Measurements from ENCODE around the gene C18orf54. TPM values are rescaled to one million over a fixed set of nuclear protein-coding genes. Genes with fewer than 3 reads are reported as not detected.

C18orf54 gene
- total RNA-seq, 1 donor from 2014 or later = 40.1 TPM

DNA sequence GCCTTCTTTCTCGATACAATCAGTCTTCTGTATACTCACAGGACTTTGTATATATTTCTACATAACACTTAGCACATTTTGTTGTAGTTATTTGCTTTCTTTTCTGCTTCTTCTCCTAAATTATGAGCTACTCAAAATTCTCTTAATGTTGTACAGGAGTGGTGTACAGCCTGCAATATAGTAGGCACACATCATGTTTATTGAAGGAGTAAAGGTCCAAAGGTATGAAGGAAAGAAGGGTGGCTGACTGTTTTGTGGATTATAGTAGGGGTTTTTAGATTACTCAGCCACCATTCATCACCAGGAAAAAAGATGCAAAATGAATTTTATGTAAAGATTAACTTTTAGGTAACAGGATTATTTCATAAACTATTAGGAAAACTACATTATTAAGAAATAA, 54.1 kb downstream of the C18orf54 start:
- Mint-ChIP-seq H3K27ac (no peak overlapping the region), H3K4me3 (no peak overlapping the region), H3K4me1 (peaks cover 7% of the 10 kb centered on the region), H3K27me3 (ENCODE audit: insufficient read depth, low read depth) (no peaks in the 10 kb centered on the region), H3K36me3 (no peaks in the 10 kb centered on the region), H3K9me3 (no peaks in the 10 kb centered on the region)
- Histone ChIP-seq H3K27me3 (no peaks in the 10 kb centered on the region), H3K27ac (no peak overlapping the region), H3K36me3 (no peaks in the 10 kb centered on the region), H3K4me3 (no peak overlapping the region), H3K4me2 (no peak overlapping the region), H3K4me1 (no peaks in the 10 kb centered on the region), H4K20me1 (ENCODE audit: low read depth) (no peaks in the 10 kb centered on the region), H3K79me2 (ENCODE audit: low read depth) (no peaks in the 10 kb centered on the region), H3F3A (ENCODE audit: low read depth) (no peaks in the 10 kb centered on the region), H3K9me3 (ENCODE audit: low read depth) (no peaks in the 10 kb centered on the region), H2AFZ (replicated peaks) (no peak overlapping the region), H3K9ac (no peak overlapping the region)
- no peak for DNase-seq (ENCODE audit: low spot score)
- TF ChIP-seq EZH2phosphoT487 (IDR thresholded peaks at IDR 0.05) = no peak
- TF ChIP-seq EZH2 (IDR thresholded peaks at IDR 0.05) = no peak
- TF ChIP-seq, protein P1, sequence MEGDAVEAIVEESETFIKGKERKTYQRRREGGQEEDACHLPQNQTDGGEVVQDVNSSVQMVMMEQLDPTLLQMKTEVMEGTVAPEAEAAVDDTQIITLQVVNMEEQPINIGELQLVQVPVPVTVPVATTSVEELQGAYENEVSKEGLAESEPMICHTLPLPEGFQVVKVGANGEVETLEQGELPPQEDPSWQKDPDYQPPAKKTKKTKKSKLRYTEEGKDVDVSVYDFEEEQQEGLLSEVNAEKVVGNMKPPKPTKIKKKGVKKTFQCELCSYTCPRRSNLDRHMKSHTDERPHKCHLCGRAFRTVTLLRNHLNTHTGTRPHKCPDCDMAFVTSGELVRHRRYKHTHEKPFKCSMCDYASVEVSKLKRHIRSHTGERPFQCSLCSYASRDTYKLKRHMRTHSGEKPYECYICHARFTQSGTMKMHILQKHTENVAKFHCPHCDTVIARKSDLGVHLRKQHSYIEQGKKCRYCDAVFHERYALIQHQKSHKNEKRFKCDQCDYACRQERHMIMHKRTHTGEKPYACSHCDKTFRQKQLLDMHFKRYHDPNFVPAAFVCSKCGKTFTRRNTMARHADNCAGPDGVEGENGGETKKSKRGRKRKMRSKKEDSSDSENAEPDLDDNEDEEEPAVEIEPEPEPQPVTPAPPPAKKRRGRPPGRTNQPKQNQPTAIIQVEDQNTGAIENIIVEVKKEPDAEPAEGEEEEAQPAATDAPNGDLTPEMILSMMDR (IDR thresholded peaks at IDR 0.05) = no peak

DNA sequence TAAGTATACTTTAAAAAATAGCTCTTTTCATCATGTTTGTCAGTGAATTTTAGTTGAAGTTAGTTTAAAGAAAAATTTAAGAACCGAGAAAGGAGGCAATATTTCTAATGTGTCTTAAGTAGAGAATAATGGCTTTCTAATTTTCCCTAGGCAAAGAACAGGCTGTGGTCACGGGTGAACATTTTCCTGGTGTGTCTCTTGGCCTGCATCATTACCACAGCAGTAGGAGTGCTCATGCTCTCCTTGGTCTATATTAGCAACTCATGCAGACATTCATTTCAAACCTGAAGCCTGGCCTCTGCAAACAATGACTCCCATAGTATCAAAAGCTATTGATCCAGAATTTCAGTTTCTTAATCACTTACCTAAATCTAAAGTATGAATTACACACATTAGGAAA, 57.4 kb downstream of the C18orf54 start:
- H3K36me3 ChIP-seq = no peaks in the 10 kb centered on the region
- no peaks in the 10 kb centered on the region for H3F3A ChIP-seq (ENCODE audit: low read depth)
- Mint-ChIP-seq H3K27me3 (ENCODE audit: insufficient read depth, low read depth) (no peaks in the 10 kb centered on the region), H3K9me3 (no peaks in the 10 kb centered on the region), H3K36me3 (no peaks in the 10 kb centered on the region), H3K4me3 (no peak overlapping the region), H3K27ac (no peak overlapping the region), H3K4me1 (peaks cover 8% of the 10 kb centered on the region)
- H4K20me1 ChIP-seq (ENCODE audit: low read depth) = no peaks in the 10 kb centered on the region
- H3K4me2 ChIP-seq = no peak overlapping the region
- H3K9ac ChIP-seq = no peak overlapping the region
- no peak overlapping the region for H2AFZ ChIP-seq (replicated peaks)
- no peak overlapping the region for H3K4me3 ChIP-seq
- H3K79me2 ChIP-seq (ENCODE audit: low read depth) = no peaks in the 10 kb centered on the region
- no peak for DNase-seq (ENCODE audit: low spot score)
- no peaks in the 10 kb centered on the region for H3K27me3 ChIP-seq
- no peak overlapping the region for H3K27ac ChIP-seq
- no peaks in the 10 kb centered on the region for H3K9me3 ChIP-seq (ENCODE audit: low read depth)
- no peaks in the 10 kb centered on the region for H3K4me1 ChIP-seq
- TF ChIP-seq EZH2phosphoT487 (IDR thresholded peaks at IDR 0.05) (no peak), EZH2 (IDR thresholded peaks at IDR 0.05) (no peak)
- TF ChIP-seq, protein P1 (IDR thresholded peaks at IDR 0.05) = no peak

DNA sequence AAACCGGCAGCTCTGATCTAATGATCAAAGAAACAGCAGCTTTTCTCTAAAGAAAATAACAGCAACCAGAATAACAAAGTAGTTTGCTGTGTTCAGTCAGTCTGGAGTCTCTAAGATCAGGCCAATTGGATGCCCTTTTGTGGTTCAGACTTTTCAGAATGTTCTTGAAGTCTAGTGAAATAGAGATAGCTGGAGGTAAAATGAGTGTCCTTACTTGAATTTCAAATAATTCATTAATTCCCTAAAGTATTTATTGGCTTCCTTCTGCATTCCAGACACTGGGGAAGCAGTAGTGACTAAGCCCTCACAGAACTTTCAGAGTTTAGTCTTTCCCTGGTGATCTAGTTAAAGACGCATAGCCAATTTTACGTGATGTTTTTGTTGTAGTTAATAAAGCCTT, 58.7 kb downstream of the C18orf54 start:
- Histone ChIP-seq H3K9me3 (ENCODE audit: low read depth) (no peaks in the 10 kb centered on the region), H3K4me1 (no peaks in the 10 kb centered on the region), H3K9ac (no peak overlapping the region), H2AFZ (replicated peaks) (no peak overlapping the region), H3K79me2 (ENCODE audit: low read depth) (no peaks in the 10 kb centered on the region), H4K20me1 (ENCODE audit: low read depth) (no peaks in the 10 kb centered on the region), H3K4me2 (no peak overlapping the region), H3K27me3 (no peaks in the 10 kb centered on the region), H3K27ac (no peak overlapping the region), H3K36me3 (no peaks in the 10 kb centered on the region), H3F3A (ENCODE audit: low read depth) (no peaks in the 10 kb centered on the region), H3K4me3 (no peak overlapping the region)
- H3K9me3 Mint-ChIP-seq = no peaks in the 10 kb centered on the region
- DNase-seq (ENCODE audit: low spot score) = peak; percentile 4
- no peaks in the 10 kb centered on the region for H3K36me3 Mint-ChIP-seq
- no peak overlapping the region for H3K4me3 Mint-ChIP-seq
- peak overlapping the region; percentile 40 for H3K27ac Mint-ChIP-seq
- H3K4me1 Mint-ChIP-seq = peaks cover 8% of the 10 kb centered on the region
- no peaks in the 10 kb centered on the region for H3K27me3 Mint-ChIP-seq (ENCODE audit: insufficient read depth, low read depth)
- TF ChIP-seq, protein P1 (IDR thresholded peaks at IDR 0.05) = no peak
- TF ChIP-seq EZH2phosphoT487 (IDR thresholded peaks at IDR 0.05) (no peak), EZH2 (IDR thresholded peaks at IDR 0.05) (no peak)

Measured in neural progenitor cell (in vitro differentiated cells).